ENCODE measurements around the gene ITGA7. TPM values are rescaled to one million over a fixed set of nuclear protein-coding genes. Genes with fewer than 3 reads are reported as not detected.

Gene ITGA7
- total RNA-seq, 1 donor from 2014 or later = 156 TPM

DNA sequence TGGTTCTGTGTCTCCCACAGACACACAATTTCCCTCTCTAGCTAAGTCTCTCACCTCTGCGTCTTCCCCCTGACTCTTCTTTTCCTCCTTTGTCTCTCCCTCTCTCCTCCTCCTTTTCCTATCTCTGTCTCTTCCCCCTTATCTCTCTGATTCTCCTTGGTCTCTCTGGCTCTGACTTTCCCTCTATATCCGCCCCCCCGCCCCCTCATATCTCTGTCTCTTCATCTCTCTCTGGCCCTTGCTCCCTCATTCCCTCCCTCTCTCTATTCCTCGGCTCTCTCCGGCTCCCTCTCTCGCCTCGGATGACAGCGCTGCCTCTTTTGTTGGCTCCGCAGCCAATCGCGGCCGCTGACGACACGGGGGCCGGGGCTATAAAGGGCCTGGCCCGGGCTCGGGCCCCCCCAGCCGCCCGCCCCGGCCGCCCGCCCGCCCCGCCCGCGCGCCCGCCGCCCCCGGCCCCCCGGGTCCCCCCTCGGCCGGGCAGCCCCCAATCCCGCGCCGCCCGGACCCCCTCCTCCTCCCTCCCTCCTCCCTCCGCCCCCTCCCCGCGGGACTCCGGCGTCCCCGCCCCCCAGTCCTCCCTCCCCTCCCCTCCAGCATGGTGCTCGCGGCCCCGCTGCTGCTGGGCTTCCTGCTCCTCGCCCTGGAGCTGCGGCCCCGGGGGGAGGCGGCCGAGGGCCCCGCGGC is 35.2 kb upstream of the ITGA7 start, which contains the start of gene GDF11:
TSS of gene GDF11 (plus strand) at position 404 of the 687 bp plus-strand sequence. CDS start at position 599, 195 bp downstream.
- Mint-ChIP-seq H3K9me3 (ENCODE audit: unreplicated experiment) (peaks cover 19% of the 10 kb centered on the region), H3K36me3 (ENCODE audit: unreplicated experiment) (no peaks in the 10 kb centered on the region), H3K27me3 (ENCODE audit: unreplicated experiment) (peaks cover 11% of the 10 kb centered on the region), H3K4me1 (ENCODE audit: low read depth, unreplicated experiment) (peaks cover 30% of the 10 kb centered on the region), H3K27ac (ENCODE audit: unreplicated experiment) (peak within 1 kb of the TSS; percentile 99), H3K4me3 (ENCODE audit: unreplicated experiment) (peak within 1 kb of the TSS; percentile 99)
- TF ChIP-seq, protein P1, sequence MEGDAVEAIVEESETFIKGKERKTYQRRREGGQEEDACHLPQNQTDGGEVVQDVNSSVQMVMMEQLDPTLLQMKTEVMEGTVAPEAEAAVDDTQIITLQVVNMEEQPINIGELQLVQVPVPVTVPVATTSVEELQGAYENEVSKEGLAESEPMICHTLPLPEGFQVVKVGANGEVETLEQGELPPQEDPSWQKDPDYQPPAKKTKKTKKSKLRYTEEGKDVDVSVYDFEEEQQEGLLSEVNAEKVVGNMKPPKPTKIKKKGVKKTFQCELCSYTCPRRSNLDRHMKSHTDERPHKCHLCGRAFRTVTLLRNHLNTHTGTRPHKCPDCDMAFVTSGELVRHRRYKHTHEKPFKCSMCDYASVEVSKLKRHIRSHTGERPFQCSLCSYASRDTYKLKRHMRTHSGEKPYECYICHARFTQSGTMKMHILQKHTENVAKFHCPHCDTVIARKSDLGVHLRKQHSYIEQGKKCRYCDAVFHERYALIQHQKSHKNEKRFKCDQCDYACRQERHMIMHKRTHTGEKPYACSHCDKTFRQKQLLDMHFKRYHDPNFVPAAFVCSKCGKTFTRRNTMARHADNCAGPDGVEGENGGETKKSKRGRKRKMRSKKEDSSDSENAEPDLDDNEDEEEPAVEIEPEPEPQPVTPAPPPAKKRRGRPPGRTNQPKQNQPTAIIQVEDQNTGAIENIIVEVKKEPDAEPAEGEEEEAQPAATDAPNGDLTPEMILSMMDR (IDR thresholded peaks at IDR 0.05; ENCODE audit: partially characterized antibody, unreplicated experiment) = no peak
- DNase-seq = peak; percentile 88

DNA sequence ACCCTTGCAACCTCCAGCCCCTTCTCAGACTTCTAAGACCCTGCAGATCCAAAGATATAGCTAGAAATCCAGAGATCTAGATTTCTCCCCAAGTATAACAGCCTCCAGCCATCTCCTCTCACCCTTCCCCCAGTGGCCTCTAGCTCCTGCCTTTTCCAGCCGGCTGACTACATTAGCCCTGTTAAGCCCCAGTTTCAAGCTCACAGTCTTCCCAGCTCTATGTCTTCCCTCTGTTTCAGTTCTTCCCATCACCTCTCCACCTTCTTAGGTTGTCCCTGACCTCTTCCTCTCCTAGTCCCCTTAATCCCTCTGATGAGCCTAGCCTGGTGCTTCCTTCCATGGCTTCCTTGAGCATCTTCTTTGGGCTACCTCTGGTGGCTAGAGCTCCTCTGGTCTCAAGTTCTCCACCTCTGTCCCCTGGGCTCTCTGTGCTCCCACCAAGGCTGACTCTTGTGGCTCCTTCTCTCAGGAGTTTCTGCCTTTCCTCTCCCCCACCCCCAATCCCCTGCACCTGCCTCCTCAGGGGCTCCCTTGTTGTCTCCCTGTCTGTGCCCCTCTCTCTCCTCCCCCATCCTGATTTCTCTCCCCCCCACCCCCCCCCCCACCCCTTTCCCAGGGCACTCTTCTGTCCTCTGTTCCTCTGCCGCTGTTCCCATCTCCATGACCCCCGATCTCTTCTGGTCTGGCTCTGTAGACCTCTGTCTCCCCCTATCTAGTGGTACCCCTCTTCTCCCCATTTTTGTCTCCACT is 34.4 kb upstream of the ITGA7 start:
- Mint-ChIP-seq H3K4me1 (ENCODE audit: low read depth, unreplicated experiment) (peaks cover 30% of the 10 kb centered on the region), H3K27me3 (ENCODE audit: unreplicated experiment) (peaks cover 11% of the 10 kb centered on the region)

DNA sequence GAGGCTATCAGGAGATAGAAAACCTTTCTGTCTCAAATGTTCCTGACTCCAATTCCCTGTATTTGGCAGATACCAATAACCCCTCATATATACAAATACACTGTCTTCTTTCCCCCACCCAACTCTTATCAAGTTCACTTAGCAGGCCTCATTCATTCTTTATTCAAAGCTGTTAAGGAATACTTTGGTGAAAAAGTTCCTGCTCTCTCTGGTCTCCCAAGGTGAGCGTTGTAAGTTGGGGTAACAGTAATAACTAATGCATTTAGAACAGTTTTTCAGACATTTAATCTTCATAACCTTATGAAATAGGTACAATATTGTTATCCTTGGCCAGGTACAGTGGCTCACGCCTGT is 31.3 kb upstream of the ITGA7 start:
- peaks cover 21% of the 10 kb centered on the region for H3K4me1 Mint-ChIP-seq (ENCODE audit: low read depth, unreplicated experiment)
- H3K27ac Mint-ChIP-seq (ENCODE audit: unreplicated experiment) = no peak overlapping the region
- H3K9me3 Mint-ChIP-seq (ENCODE audit: unreplicated experiment) = peaks cover 6% of the 10 kb centered on the region
- peak overlapping the region; percentile 88 for H3K4me3 Mint-ChIP-seq (ENCODE audit: unreplicated experiment)
- TF ChIP-seq, protein P1 (IDR thresholded peaks at IDR 0.05; ENCODE audit: partially characterized antibody, unreplicated experiment) = peak; percentile 35
- H3K27me3 Mint-ChIP-seq (ENCODE audit: unreplicated experiment) = peaks cover 4% of the 10 kb centered on the region
- no peak for DNase-seq
- no peaks in the 10 kb centered on the region for H3K36me3 Mint-ChIP-seq (ENCODE audit: unreplicated experiment)

More for the DNA sequence above, 34.4 kb upstream of the ITGA7 start:
- H3K36me3 Mint-ChIP-seq (ENCODE audit: unreplicated experiment) = no peaks in the 10 kb centered on the region
- H3K27ac Mint-ChIP-seq (ENCODE audit: unreplicated experiment) = peak overlapping the region; percentile 99
- H3K9me3 Mint-ChIP-seq (ENCODE audit: unreplicated experiment) = peaks cover 19% of the 10 kb centered on the region
- DNase-seq = no peak
- TF ChIP-seq, protein P1 (IDR thresholded peaks at IDR 0.05; ENCODE audit: partially characterized antibody, unreplicated experiment) = no peak
- peak overlapping the region; percentile 89 for H3K4me3 Mint-ChIP-seq (ENCODE audit: unreplicated experiment)

DNA sequence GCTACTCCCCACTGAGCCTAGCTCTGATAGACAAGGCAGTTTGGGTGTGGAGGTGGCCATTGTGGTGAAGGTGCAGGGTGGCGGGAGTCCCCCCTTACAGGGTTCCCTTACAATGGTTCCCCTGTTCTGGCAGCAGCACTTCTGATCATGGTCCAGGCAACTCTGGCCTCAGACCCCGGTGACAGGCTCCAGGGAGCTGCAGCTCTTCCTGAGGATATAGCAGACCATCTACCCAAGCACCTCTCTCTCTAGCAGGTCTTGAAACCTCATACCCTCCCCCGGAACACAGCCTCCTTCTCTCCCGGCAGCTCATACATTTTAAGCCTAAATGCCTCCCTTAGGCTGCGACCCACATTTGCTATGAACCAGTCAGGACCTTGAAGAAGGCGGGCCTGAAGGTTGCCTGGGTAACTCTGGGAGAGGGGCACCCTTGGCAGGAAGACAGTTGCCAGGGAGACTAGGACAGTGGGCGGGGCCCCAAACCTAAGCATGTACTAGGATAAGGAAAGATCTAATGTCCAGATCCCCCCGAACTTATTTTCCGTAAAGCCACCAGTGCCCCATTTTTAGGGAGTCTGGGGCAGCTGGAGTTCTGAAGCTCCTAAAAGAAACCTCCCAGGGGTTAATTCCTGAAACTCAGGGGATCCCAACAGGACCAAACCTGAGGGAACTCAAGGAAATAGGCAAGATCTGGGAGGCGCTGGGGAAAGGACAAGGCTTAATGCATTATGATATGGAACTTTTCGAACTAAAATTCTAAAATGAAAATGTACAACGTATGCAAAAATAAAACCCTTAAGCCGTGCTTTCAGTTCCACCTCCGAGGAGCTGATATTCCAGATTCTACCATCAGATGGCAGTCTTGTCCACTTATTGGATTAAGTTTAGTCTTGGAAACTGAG is 30.7 kb upstream of the ITGA7 start:
- H3K4me1 Mint-ChIP-seq (ENCODE audit: low read depth, unreplicated experiment) = peaks cover 21% of the 10 kb centered on the region
- TF ChIP-seq, protein P1 (IDR thresholded peaks at IDR 0.05; ENCODE audit: partially characterized antibody, unreplicated experiment) = peak; percentile 89
- peaks cover 6% of the 10 kb centered on the region for H3K9me3 Mint-ChIP-seq (ENCODE audit: unreplicated experiment)
- DNase-seq = peak; percentile 71
- H3K27me3 Mint-ChIP-seq (ENCODE audit: unreplicated experiment) = peaks cover 4% of the 10 kb centered on the region
- H3K27ac Mint-ChIP-seq (ENCODE audit: unreplicated experiment) = peak overlapping the region; percentile 88
- H3K36me3 Mint-ChIP-seq (ENCODE audit: unreplicated experiment) = no peaks in the 10 kb centered on the region
- peak overlapping the region; percentile 88 for H3K4me3 Mint-ChIP-seq (ENCODE audit: unreplicated experiment)

Measured in glutamatergic neuron (in vitro differentiated cells).